ENCODE data around the gene LBR.
"Not testable (repeated sequence)": the region's sequence is repeated elsewhere in the genome, so short reads cannot be mapped to it uniquely, and the experiment has no call there.

- not testable (repeated sequence) for TF ChIP-seq CTCF (conservative IDR thresholded peaks at IDR 0.05; ENCODE audit: low read depth in 2 of 2); POLR2AphosphoS5 (IDR thresholded peaks at IDR 0.05; ENCODE audit: low read depth); EZH2 (IDR thresholded peaks at IDR 0.05; ENCODE audit: low read depth, unreplicated experiment); REST (IDR thresholded peaks at IDR 0.05; ENCODE audit: unreplicated experiment); EZH2phosphoT487 (IDR thresholded peaks at IDR 0.05; ENCODE audit: unreplicated experiment); ETS1 (IDR thresholded peaks at IDR 0.05); CREB1 (CRISPR knock-in tag; IDR thresholded peaks at IDR 0.05; ENCODE audit: low read depth); ZNF331 (CRISPR knock-in tag; IDR thresholded peaks at IDR 0.05; ENCODE audit: low read depth); JUNB (IDR thresholded peaks at IDR 0.05; ENCODE audit: unreplicated experiment); STAT1 (IDR thresholded peaks at IDR 0.05; ENCODE audit: unreplicated experiment); ZNF114 (CRISPR knock-in tag; IDR thresholded peaks at IDR 0.05)
Observed at GRCh38 chr1:225473266-225473665, 45.4 kb upstream of the LBR start.

All from GM23338 (cell line).